Peyer's patch (tissue), 4 donors: ENCODE data around the gene NPAT.

Experiments used
- CTCF ChIP-seq, 6 experiments: fragments of 450-650 bp in 4 of 6; fragments of 200-600 bp in 2 of 6; sonication (generic) in 1 of 6; IDR thresholded peaks; one replicate each; pipeline ENCODE4 v1.5.1; 2017 to 2019; ENCODE audit warnings: antibody characterized with exemption in 6 of 6, mild to moderate bottlenecking in 3 of 6, moderate library complexity in 1 of 6
- POLR2A ChIP-seq, 2 donors: fragments of 450-650 bp; IDR thresholded peaks; one replicate each; pipeline ENCODE4 v1.5.1; 2017; ENCODE audit warnings: antibody characterized with exemption in 2 of 2, mild to moderate bottlenecking in 2 of 2, moderate library complexity in 2 of 2

GRCh38 chr11:108269583-108269982 is 47.1 kb upstream of the NPAT start:
- TF ChIP-seq CTCF (IDR thresholded peaks at IDR 0.05) (no peak), POLR2A (IDR thresholded peaks at IDR 0.05) (no peak)
